K562 (cell line): ENCODE results near the gene GCDH. TPM values are rescaled to one million over a fixed set of nuclear protein-coding genes. Genes with fewer than 3 reads are reported as not detected.

ENCODE experiments used
- ATF1 ChIP-seq, 2 experiments: fragments of 450-650 bp in 1 of 2; IDR thresholded peaks; 2 replicates each; pipeline ENCODE4 v1.6.1; 2016; ENCODE audit warnings: missing compliant biosample characterization in 1 of 2, missing genetic modification characterization in 1 of 2
- FOXJ2 ChIP-seq: fragments of 200-800 bp; sonication (Bioruptor generic); IDR thresholded peaks from 2 replicates; pipeline ENCODE4 v1.6.1; 2016; ENCODE audit warnings: missing genetic modification characterization, missing compliant biosample characterization
- GATAD2B ChIP-seq: fragments of 450-650 bp; IDR thresholded peaks from 2 replicates; pipeline ENCODE4 v1.6.1; 2017; ENCODE audit warnings: mild to moderate bottlenecking, borderline replicate concordance
- HIVEP1 ChIP-seq: fragments of 250-450 bp; sonication (Bioruptor Pico); IDR thresholded peaks from 2 replicates; pipeline ENCODE4 v1.4.0; 2020; ENCODE audit warnings: mild to moderate bottlenecking
- IRF9 ChIP-seq: fragments of 450-650 bp; IDR thresholded peaks from 2 replicates; pipeline ENCODE4 v1.6.1; 2016; ENCODE audit warnings: missing biosample characterization, missing genetic modification characterization
- KDM5B ChIP-seq: fragments of 200-600 bp; sonication (generic); IDR thresholded peaks from 2 replicates; pipeline ENCODE4 v1.6.1; 2012; ENCODE audit warnings: low read depth, mild to moderate bottlenecking, moderate library complexity, low read length, control low read depth, inconsistent platforms; ENCODE audit not compliant: insufficient replicate concordance
- MYBL2 ChIP-seq, 2 experiments: fragments of 450-650 bp in 1 of 2; sonication (generic) in 1 of 2; formaldehyde crosslinking in 1 of 2; IDR thresholded peaks; 2 replicates each; pipeline versions ENCODE4 v1.6.1 to v1.8.1; 2017 to 2022; ENCODE audit warnings: borderline replicate concordance in 1 of 2, inconsistent platforms in 1 of 2, low read depth in 1 of 2, mild to moderate bottlenecking in 1 of 2, missing genetic modification reagents in 1 of 2, moderate library complexity in 1 of 2
- PHF8 ChIP-seq: fragments of 200-600 bp; sonication (generic); IDR thresholded peaks from 2 replicates; pipeline ENCODE4 v1.6.1; 2012; ENCODE audit warnings: mixed run types, mild to moderate bottlenecking, inconsistent platforms, low read length, moderate library complexity, borderline replicate concordance
- PTBP1 ChIP-seq: fragments of 200-400 bp; formaldehyde crosslinking; IDR thresholded peaks from 2 replicates; pipeline ENCODE4 v1.6.1; 2017; ENCODE audit warnings: low read depth, low read length
- PYGO2 ChIP-seq: fragments of 450-650 bp; IDR thresholded peaks from 2 replicates; pipeline ENCODE4 v1.6.1; 2016; ENCODE audit warnings: mild to moderate bottlenecking, missing genetic modification characterization, moderate library complexity, missing compliant biosample characterization
- SETDB1 ChIP-seq: IDR thresholded peaks from one replicate; pipeline ENCODE4 v1.6.1; 2012; ENCODE audit warnings: low read length, control low read depth, inconsistent platforms
- SMARCE1 ChIP-seq: fragments of 450-650 bp; IDR thresholded peaks from 2 replicates; pipeline ENCODE4 v1.7.1; 2016; ENCODE audit warnings: mild to moderate bottlenecking
- THRAP3 ChIP-seq: fragments of 450-650 bp; IDR thresholded peaks from 2 replicates; pipeline ENCODE4 v1.6.1; 2016; ENCODE audit warnings: mild to moderate bottlenecking, inconsistent platforms, borderline replicate concordance
- YY1 ChIP-seq, 3 experiments: IDR thresholded peaks; 2 replicates each; pipeline ENCODE4 v1.6.1; 2011; ENCODE audit warnings: low read length in 2 of 3, mild to moderate bottlenecking in 2 of 3, moderate library complexity in 2 of 3, borderline replicate concordance in 1 of 3, control low read depth in 1 of 3, low read depth in 1 of 3; ENCODE audit not compliant: insufficient read depth in 3 of 3, insufficient replicate concordance in 2 of 3, control insufficient read depth in 1 of 3, insufficient read length in 1 of 3; ENCODE audit errors: extremely low read depth in 1 of 3
- ZNF318 ChIP-seq, 2 experiments: fragments of 450-650 bp; IDR thresholded peaks; 2 replicates each; pipeline ENCODE4 v1.6.1; 2016; ENCODE audit warnings: mild to moderate bottlenecking in 2 of 2, borderline replicate concordance in 1 of 2, low read depth in 1 of 2, moderate library complexity in 1 of 2
- ZNF445 ChIP-seq: fragments of 250-450 bp; sonication (Bioruptor Pico); IDR thresholded peaks from 2 replicates; pipeline ENCODE4 v1.4.0; 2020; ENCODE audit warnings: low read depth, mild to moderate bottlenecking, moderate library complexity
- polyA plus RNA-seq, 8 experiments: library from polyadenylated mRNA; depleted of rRNA in 4 of 8; stranded (reverse) in 5 of 8; unstranded in 3 of 8; fragments of >200 nt; fragmentation: Nextera tagmentation in 2 of 8; fragmentation: Illumina TruSeq in 1 of 8; extraction: Ambion mirVana in 2 of 8; extraction: Trizol in 1 of 8; gene quantifications; 2 replicates each; pipeline versions ENCODE4 v1.2.1 to v1.2.3, GENCODE V29; 2011 to 2014; ENCODE audit warnings: inconsistent platforms in 1 of 8, missing spikeins in 1 of 8
- total RNA-seq, 7 experiments: library from RNA; depleted of rRNA in 6 of 7; stranded (reverse); fragments of >200 nt in 6 of 7; fragmentation: Illumina TruSeq in 2 of 7; extraction: Trizol in 2 of 7; gene quantifications; 2 replicates each; pipeline versions ENCODE4 v1.2.1 to v1.2.3, GENCODE V29; 2011 to 2021; ENCODE audit warnings: low replicate concordance in 1 of 7

The GCDH gene
- total and polyA plus RNA-seq, 9 of the 15 experiments (the other 6 are each of a cell fraction or from before 2014, with no cell fraction given) = 2.9 to 50.8 (median 19.1) TPM

GRCh38 chr19:12937927-12938778, 47.2 kb downstream of the GCDH start, which contains the start of gene CALR (continued):
- TF ChIP-seq IRF9 (tag) = no peak
- peak; percentile 6 to 82 (median 47) for TF ChIP-seq YY1 (IDR thresholded peaks at IDR 0.05; ENCODE audit: borderline replicate concordance in 1 of 3, control insufficient read depth in 1 of 3, extremely low read depth in 1 of 3, insufficient read depth in 3 of 3, insufficient read length in 1 of 3, insufficient replicate concordance in 2 of 3, low read depth in 1 of 3, low read length in 2 of 3)
- no peak for TF ChIP-seq PYGO2 (tag)
- no peak for TF ChIP-seq SETDB1
- no peak for TF ChIP-seq HIVEP1 (CRISPR knock-in tag)
- TF ChIP-seq SMARCE1 = peak; percentile 35; the same call in 1 of the 2 replicates
- 0 out of 2 replicates have a peak, but pooled peaks have one; percentile 21 for TF ChIP-seq ATF1 (CRISPR knock-in tag; IDR thresholded peaks at IDR 0.05)
- peak; percentile 91 for TF ChIP-seq ATF1 (tag; IDR thresholded peaks at IDR 0.05)
- TF ChIP-seq PTBP1 = no peak
- TF ChIP-seq THRAP3 = no peak
- TF ChIP-seq ZNF318 (IDR thresholded peaks at IDR 0.05; ENCODE audit: borderline replicate concordance in 1 of 2, low read depth in 1 of 2) = peak in 1 of 2 experiments; percentile 35; a peak in 1 of 4 replicates
- TF ChIP-seq KDM5B = peak; percentile 99
- no peak for TF ChIP-seq ZNF445
- peak; percentile 100 for TF ChIP-seq GATAD2B
- no peak; the same call in 1 of the 2 replicates for TF ChIP-seq MYBL2 (IDR thresholded peaks at IDR 0.05; ENCODE audit: low read depth)
- no peak for TF ChIP-seq MYBL2 (CRISPR knock-in tag; IDR thresholded peaks at IDR 0.05; ENCODE audit: borderline replicate concordance)
- TF ChIP-seq PHF8 = peak; percentile 98
- TF ChIP-seq FOXJ2 (tag) = peak; percentile 73
